HepG2 (cell line): Measurements from ENCODE around the gene CDT1. TPM values are rescaled to one million over a fixed set of nuclear protein-coding genes. Genes with fewer than 3 reads are reported as not detected.

Experiments used
- ARNTL ChIP-seq: sonication (generic); formaldehyde crosslinking; IDR thresholded peaks from 2 replicates; pipeline ENCODE4 v1.4.0; 2020; ENCODE audit warnings: mild to moderate bottlenecking, missing genetic modification reagents
- CBFB ChIP-seq: sonication (generic); formaldehyde crosslinking; IDR thresholded peaks from 2 replicates; pipeline ENCODE4 v1.4.0; 2020; ENCODE audit warnings: missing genetic modification reagents
- JDP2 ChIP-seq: sonication (generic); formaldehyde crosslinking; IDR thresholded peaks from 2 replicates; pipeline ENCODE4 v1.8.1; 2022; ENCODE audit warnings: missing genetic modification reagents, borderline replicate concordance
- NR2F2 ChIP-seq: IDR thresholded peaks from 2 replicates; pipeline ENCODE4 v1.6.1; 2012; ENCODE audit warnings: low read depth, inconsistent platforms, borderline replicate concordance
- ZBTB39 ChIP-seq: sonication (generic); formaldehyde crosslinking; IDR thresholded peaks from 2 replicates; pipeline ENCODE4 v1.5.0; 2020; ENCODE audit warnings: missing genetic modification reagents
- ZBTB43 ChIP-seq: sonication (generic); formaldehyde crosslinking; conservative IDR thresholded peaks from 2 replicates; pipeline ENCODE4 v1.4.0; 2020; ENCODE audit warnings: missing genetic modification reagents
- ZFP37 ChIP-seq: sonication (generic); formaldehyde crosslinking; IDR thresholded peaks from 2 replicates; pipeline ENCODE4 v1.4.0; 2020; ENCODE audit warnings: missing genetic modification reagents, borderline replicate concordance
- ZNF207 ChIP-seq: fragments of 450-650 bp; IDR thresholded peaks from 2 replicates; pipeline ENCODE4 v1.6.1; 2016; ENCODE audit warnings: antibody characterized with exemption, borderline replicate concordance
- ZNF737 ChIP-seq: sonication (generic); formaldehyde crosslinking; IDR thresholded peaks from 2 replicates; pipeline ENCODE4 v1.5.0; 2020; ENCODE audit warnings: missing genetic modification reagents, mild to moderate bottlenecking, borderline replicate concordance
- ZNF816 ChIP-seq: sonication (generic); formaldehyde crosslinking; IDR thresholded peaks from 2 replicates; pipeline ENCODE4 v1.8.0; 2022; ENCODE audit warnings: missing genetic modification reagents, mild to moderate bottlenecking, borderline replicate concordance
- polyA plus RNA-seq, 8 experiments: library from polyadenylated mRNA; depleted of rRNA in 3 of 8; stranded (reverse) in 7 of 8; unstranded in 1 of 8; fragments of >200 nt; fragmentation: Illumina TruSeq in 4 of 8; extraction: Trizol in 4 of 8; gene quantifications; 2 replicates each; pipeline versions ENCODE4 v1.2.1 to v1.2.3, GENCODE V29; 2011 to 2016; ENCODE audit warnings: low read depth in 4 of 8, missing spikeins in 1 of 8, mixed read lengths in 1 of 8; ENCODE audit not compliant: insufficient read depth in 1 of 8
- total RNA-seq, 5 experiments: library from RNA; depleted of rRNA; stranded (reverse); fragments of >200 nt; fragmentation: Illumina TruSeq; extraction: Trizol; gene quantifications; 2 replicates each; pipeline ENCODE4 v1.2.3, GENCODE V29; 2016; ENCODE audit warnings: low read depth in 1 of 5
- TF ChIP-seq, protein P1 (sequence below): sonication (generic); formaldehyde crosslinking; IDR thresholded peaks from 2 replicates; pipeline ENCODE4 v1.5.1; 2020; ENCODE audit warnings: mild to moderate bottlenecking, missing genetic modification reagents, borderline replicate concordance
- TF ChIP-seq, protein P2 (sequence below): IDR thresholded peaks from 2 replicates; pipeline ENCODE4 v1.6.1; 2016; ENCODE audit warnings: missing biosample characterization, missing genetic modification reagents, low read depth
- TF ChIP-seq, protein P3 (sequence below): sonication (generic); formaldehyde crosslinking; IDR thresholded peaks from 2 replicates; pipeline ENCODE4 v1.4.0; 2020; ENCODE audit warnings: low read depth, missing genetic modification reagents
- TF ChIP-seq, protein P4 (sequence below): sonication (generic); formaldehyde crosslinking; IDR thresholded peaks from 2 replicates; pipeline ENCODE4 v1.4.0; 2020; ENCODE audit warnings: missing genetic modification reagents, mild to moderate bottlenecking, borderline replicate concordance

The CDT1 gene
- total and polyA plus RNA-seq, 2 of the 13 experiments (the other 11 are each of a cell fraction or from before 2014, with no cell fraction given) = 23.1 to 23.8 TPM

GRCh38 chr16:88804552-88805339, 1.2 kb downstream of the CDT1 start (continued):
- no peak for TF ChIP-seq ZBTB43 (CRISPR knock-in tag)
- TF ChIP-seq, protein P1, sequence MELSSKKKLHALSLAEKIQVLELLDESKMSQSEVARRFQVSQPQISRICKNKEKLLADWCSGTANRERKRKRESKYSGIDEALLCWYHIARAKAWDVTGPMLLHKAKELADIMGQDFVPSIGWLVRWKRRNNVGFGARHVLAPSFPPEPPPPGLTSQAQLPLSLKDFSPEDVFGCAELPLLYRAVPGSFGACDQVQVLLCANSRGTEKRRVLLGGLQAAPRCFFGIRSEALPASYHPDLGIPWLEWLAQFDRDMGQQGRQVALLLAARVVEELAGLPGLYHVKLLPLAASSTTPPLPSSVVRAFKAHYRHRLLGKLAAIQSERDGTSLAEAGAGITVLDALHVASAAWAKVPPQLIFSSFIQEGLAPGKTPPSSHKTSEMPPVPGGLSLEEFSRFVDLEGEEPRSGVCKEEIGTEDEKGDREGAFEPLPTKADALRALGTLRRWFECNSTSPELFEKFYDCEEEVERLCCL (CRISPR knock-in tag) = no peak
- no peak for TF ChIP-seq ZFP37
- TF ChIP-seq ARNTL (CRISPR knock-in tag) = no peak; the same call in 1 of the 2 replicates
- no peak for TF ChIP-seq ZNF816 (CRISPR knock-in tag)
- TF ChIP-seq CBFB (CRISPR knock-in tag) = no peak
- no peak for TF ChIP-seq ZNF737 (CRISPR knock-in tag)
- TF ChIP-seq NR2F2 = no peak; the same call in 1 of the 2 replicates
- TF ChIP-seq, protein P2, sequence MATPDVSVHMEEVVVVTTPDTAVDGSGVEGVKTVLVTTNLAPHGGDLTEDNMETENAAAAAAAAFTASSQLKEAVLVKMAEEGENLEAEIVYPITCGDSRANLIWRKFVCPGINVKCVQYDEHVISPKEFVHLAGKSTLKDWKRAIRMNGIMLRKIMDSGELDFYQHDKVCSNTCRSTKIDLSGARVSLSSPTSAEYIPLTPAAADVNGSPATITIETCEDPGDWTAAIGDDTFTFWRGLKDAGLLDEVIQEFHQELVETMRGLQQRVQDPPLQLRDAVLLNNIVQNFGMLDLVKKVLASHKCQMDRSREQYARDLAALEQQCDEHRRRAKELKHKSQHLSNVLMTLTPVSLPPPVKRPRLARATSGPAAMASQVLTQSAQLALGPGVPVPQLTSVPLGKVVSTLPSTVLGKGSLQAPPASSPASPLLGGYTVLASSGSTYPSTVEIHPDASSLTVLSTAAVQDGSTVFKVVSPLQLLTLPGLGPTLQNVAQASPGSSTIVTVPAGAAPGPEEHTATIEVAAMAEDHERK = no peak
- no peak for TF ChIP-seq JDP2
- TF ChIP-seq, protein P3, sequence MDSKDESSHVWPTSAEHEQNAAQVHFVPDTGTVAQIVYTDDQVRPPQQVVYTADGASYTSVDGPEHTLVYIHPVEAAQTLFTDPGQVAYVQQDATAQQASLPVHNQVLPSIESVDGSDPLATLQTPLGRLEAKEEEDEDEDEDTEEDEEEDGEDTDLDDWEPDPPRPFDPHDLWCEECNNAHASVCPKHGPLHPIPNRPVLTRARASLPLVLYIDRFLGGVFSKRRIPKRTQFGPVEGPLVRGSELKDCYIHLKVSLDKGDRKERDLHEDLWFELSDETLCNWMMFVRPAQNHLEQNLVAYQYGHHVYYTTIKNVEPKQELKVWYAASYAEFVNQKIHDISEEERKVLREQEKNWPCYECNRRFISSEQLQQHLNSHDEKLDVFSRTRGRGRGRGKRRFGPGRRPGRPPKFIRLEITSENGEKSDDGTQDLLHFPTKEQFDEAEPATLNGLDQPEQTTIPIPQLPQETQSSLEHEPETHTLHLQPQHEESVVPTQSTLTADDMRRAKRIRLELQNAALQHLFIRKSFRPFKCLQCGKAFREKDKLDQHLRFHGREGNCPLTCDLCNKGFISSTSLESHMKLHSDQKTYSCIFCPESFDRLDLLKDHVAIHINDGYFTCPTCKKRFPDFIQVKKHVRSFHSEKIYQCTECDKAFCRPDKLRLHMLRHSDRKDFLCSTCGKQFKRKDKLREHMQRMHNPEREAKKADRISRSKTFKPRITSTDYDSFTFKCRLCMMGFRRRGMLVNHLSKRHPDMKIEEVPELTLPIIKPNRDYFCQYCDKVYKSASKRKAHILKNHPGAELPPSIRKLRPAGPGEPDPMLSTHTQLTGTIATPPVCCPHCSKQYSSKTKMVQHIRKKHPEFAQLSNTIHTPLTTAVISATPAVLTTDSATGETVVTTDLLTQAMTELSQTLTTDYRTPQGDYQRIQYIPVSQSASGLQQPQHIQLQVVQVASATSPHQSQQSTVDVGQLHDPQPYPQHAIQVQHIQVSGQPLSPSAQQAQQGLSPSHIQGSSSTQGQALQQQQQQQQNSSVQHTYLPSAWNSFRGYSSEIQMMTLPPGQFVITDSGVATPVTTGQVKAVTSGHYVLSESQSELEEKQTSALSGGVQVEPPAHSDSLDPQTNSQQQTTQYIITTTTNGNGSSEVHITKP (CRISPR knock-in tag) = peak; percentile 96
- TF ChIP-seq ZNF207 = no peak
- TF ChIP-seq ZBTB39 = no peak
- TF ChIP-seq, protein P4, sequence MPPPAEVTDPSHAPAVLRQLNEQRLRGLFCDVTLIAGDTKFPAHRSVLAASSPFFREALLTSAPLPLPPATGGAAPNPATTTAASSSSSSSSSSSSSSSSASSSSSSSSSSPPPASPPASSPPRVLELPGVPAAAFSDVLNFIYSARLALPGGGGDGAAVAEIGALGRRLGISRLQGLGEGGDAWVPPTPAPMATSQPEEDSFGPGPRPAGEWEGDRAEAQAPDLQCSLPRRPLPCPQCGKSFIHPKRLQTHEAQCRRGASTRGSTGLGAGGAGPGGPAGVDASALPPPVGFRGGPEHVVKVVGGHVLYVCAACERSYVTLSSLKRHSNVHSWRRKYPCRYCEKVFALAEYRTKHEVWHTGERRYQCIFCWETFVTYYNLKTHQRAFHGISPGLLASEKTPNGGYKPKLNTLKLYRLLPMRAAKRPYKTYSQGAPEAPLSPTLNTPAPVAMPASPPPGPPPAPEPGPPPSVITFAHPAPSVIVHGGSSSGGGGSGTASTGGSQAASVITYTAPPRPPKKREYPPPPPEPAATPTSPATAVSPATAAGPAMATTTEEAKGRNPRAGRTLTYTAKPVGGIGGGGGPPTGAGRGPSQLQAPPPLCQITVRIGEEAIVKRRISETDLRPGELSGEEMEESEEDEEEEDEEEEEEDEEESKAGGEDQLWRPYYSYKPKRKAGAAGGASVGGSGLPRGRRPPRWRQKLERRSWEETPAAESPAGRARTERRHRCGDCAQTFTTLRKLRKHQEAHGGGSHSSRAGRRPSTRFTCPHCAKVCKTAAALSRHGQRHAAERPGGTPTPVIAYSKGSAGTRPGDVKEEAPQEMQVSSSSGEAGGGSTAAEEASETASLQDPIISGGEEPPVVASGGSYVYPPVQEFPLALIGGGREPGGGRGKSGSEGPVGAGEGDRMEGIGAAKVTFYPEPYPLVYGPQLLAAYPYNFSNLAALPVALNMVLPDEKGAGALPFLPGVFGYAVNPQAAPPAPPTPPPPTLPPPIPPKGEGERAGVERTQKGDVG (CRISPR knock-in tag) = no peak
